MCF 10A (cell line): ENCODE measurements around the gene HAGH. TPM values are rescaled to one million over a fixed set of nuclear protein-coding genes. Genes with fewer than 3 reads are reported as not detected.

Source experiments
- BruUV-seq: library from RNA; stranded (reverse); fragments of 400-500 nt; replicated peaks from 2 replicates; lab custom pipeline; 2021; lab: Mats Ljungman, UMichigan
- CTCF ChIA-PET: fragments of 300-600 bp; sonication (Branson Sonifier 250); formaldehyde crosslinking; extraction: SDS; loops from one replicate; lab custom pipeline; 2021; ENCODE audit warnings: antibody characterized with exemption, inconsistent platforms; lab: Yijun Ruan, JAX
- POLR2A ChIA-PET: fragments of 300-600, 350-650 bp; sonication (Branson Sonifier 250); formaldehyde crosslinking; extraction: SDS; loops from one replicate; lab custom pipeline; 2020; ENCODE audit warnings: antibody characterized with exemption, inconsistent platforms; lab: Yijun Ruan, JAX
- DNase-seq: peaks from one replicate; pipeline ENCODE4 v3.0.0-alpha.2; 2018; ENCODE audit not compliant: unreplicated experiment
- H3K27ac Mint-ChIP-seq: one replicate; pipeline ENCODE4 v1.8.0; 2022; ENCODE audit warnings: mild to moderate bottlenecking, low read depth, mixed read lengths; ENCODE audit not compliant: unreplicated experiment
- H3K27me3 Mint-ChIP-seq: one replicate; pipeline ENCODE4 v1.8.0; 2022; ENCODE audit warnings: mixed read lengths; ENCODE audit not compliant: insufficient read depth, unreplicated experiment
- H3K36me3 Mint-ChIP-seq: one replicate; pipeline ENCODE4 v1.8.0; 2022; ENCODE audit warnings: mild to moderate bottlenecking, moderate library complexity, mixed read lengths; ENCODE audit not compliant: insufficient read depth, unreplicated experiment
- H3K4me1 Mint-ChIP-seq: one replicate; pipeline ENCODE4 v1.8.0; 2022; ENCODE audit warnings: mixed read lengths; ENCODE audit not compliant: insufficient read depth, unreplicated experiment
- H3K4me3 Mint-ChIP-seq: one replicate; pipeline ENCODE4 v1.8.0; 2022; ENCODE audit warnings: mild to moderate bottlenecking, moderate library complexity, mixed read lengths; ENCODE audit not compliant: unreplicated experiment
- H3K9me3 Mint-ChIP-seq: one replicate; pipeline ENCODE4 v1.8.0; 2022; ENCODE audit warnings: mixed read lengths; ENCODE audit not compliant: unreplicated experiment
- intact Hi-C: fragments of 100-400 bp; cut with micrococcal nuclease; formaldehyde crosslinking; loops from 2 replicates; pipeline ENCODE4 v1.14.1; 2022
- total RNA-seq: library from RNA; stranded (reverse); gene quantifications from 2 replicates; pipeline ENCODE4 v1.2.3, GENCODE V29; 2022
- TF ChIP-seq, protein P1 (sequence below): fragments of 200-600 bp; IDR thresholded peaks from one replicate; pipeline ENCODE4 v1.8.0; 2022; ENCODE audit warnings: antibody characterized with exemption, mild to moderate bottlenecking; ENCODE audit not compliant: unreplicated experiment

Gene HAGH
- total RNA-seq, 1 experiment from 2014 or later, result 44.5 TPM

DNA sequence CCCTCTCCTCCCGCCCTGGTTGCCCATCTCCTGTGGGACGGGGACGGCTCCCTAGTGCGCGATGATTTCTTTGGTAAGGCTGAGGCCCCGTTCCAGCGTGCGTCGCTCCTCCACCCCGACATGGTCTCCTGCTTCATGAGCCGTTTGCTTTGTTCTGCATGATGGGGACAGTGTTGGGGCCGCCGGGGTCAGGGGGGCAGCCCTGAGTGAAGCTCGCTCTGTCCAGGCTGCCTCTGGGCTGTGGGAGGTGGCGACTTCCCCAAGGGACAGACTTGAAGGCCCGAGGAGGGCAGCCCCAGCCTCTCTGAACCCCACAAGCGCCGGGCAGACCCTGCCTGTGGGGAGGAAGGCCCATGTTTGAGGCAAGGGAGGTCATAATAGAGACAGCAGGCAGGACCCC lies 67.7 kb downstream of the HAGH start:
- intact Hi-C loops, result no loop called here
- no TSS peak for BruUV-seq
- POLR2A ChIA-PET, result no interaction called here
- DNase-seq, result no peak
- CTCF ChIA-PET, result no interaction called here
- no peaks in the 10 kb centered on the region for H3K27me3 Mint-ChIP-seq
- no peak overlapping the region for H3K27ac Mint-ChIP-seq
- H3K4me1 Mint-ChIP-seq, result peaks cover 12% of the 10 kb centered on the region
- no peaks in the 10 kb centered on the region for H3K9me3 Mint-ChIP-seq
- no peak overlapping the region for H3K4me3 Mint-ChIP-seq
- H3K36me3 Mint-ChIP-seq, result peaks cover 38% of the 10 kb centered on the region
- TF ChIP-seq, protein P1, sequence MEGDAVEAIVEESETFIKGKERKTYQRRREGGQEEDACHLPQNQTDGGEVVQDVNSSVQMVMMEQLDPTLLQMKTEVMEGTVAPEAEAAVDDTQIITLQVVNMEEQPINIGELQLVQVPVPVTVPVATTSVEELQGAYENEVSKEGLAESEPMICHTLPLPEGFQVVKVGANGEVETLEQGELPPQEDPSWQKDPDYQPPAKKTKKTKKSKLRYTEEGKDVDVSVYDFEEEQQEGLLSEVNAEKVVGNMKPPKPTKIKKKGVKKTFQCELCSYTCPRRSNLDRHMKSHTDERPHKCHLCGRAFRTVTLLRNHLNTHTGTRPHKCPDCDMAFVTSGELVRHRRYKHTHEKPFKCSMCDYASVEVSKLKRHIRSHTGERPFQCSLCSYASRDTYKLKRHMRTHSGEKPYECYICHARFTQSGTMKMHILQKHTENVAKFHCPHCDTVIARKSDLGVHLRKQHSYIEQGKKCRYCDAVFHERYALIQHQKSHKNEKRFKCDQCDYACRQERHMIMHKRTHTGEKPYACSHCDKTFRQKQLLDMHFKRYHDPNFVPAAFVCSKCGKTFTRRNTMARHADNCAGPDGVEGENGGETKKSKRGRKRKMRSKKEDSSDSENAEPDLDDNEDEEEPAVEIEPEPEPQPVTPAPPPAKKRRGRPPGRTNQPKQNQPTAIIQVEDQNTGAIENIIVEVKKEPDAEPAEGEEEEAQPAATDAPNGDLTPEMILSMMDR, result no peak

- BruUV-seq, result no TSS peak
- no peak for DNase-seq
- no peaks in the 10 kb centered on the region for H3K9me3 Mint-ChIP-seq
- H3K4me1 Mint-ChIP-seq, result peaks cover 12% of the 10 kb centered on the region
- CTCF ChIA-PET, result interaction anchor here (0.5 to 0.8 kb wide), 2 partner anchors 16 to 66 kb away, joined by 3 read pairs; no protein-coding TSS in a partner anchor
- no peak overlapping the region for H3K27ac Mint-ChIP-seq
- peaks cover 41% of the 10 kb centered on the region for H3K36me3 Mint-ChIP-seq
- POLR2A ChIA-PET, result no interaction called here
- H3K4me3 Mint-ChIP-seq, result no peak overlapping the region
- TF ChIP-seq, protein P1, result no peak
- intact Hi-C loops, result no loop called here
- H3K27me3 Mint-ChIP-seq, result no peaks in the 10 kb centered on the region
These were observed 68.7 kb downstream of the HAGH start for GRCh38 chr16:1757714-1758461.

Other genes with a start within 250 kb of the HAGH start
- gene IFT140, start 214.8 kb downstream of the HAGH start, total RNA-seq, result 18.6 and 19.7 TPM in 2 replicates
- gene CRAMP1, start 214.5 kb downstream of the HAGH start, total RNA-seq, result 21.8 and 26.3 TPM in 2 replicates
- gene JPT2, start 148.5 kb downstream of the HAGH start, total RNA-seq, result 111 and 131 TPM in 2 replicates
- gene MAPK8IP3, start 120.6 kb downstream of the HAGH start, total RNA-seq, result 77.4 and 86.6 TPM in 2 replicates
- 44.0 and 44.8 TPM in 2 replicates for gene NME3, start 55.3 kb downstream of the HAGH start, total RNA-seq
- 20.6 TPM in 2 replicates for gene EME2, start 54.0 kb downstream of the HAGH start, total RNA-seq
- 82.2 and 102 TPM in 2 replicates for gene MRPS34, start 53.7 kb downstream of the HAGH start, total RNA-seq
- gene SPSB3, start 44.3 kb downstream of the HAGH start, total RNA-seq, result 21.6 and 22.2 TPM in 2 replicates
- gene NUBP2, start 43.9 kb downstream of the HAGH start, total RNA-seq, result 71.3 and 73.9 TPM in 2 replicates
- gene IGFALS, start 33.1 kb downstream of the HAGH start, total RNA-seq, result not detected in 2 replicates
- 18.4 and 21.4 TPM in 2 replicates for gene FAHD1, start 381 bp upstream of the HAGH start, total RNA-seq
- not detected in 2 replicates for gene MEIOB, start 45.3 kb upstream of the HAGH start, total RNA-seq
- not detected in 2 replicates for gene HS3ST6, start 91.6 kb upstream of the HAGH start, total RNA-seq
- 5.8 and 7.4 TPM in 2 replicates for gene MSRB1, start 116.4 kb upstream of the HAGH start, total RNA-seq
- gene RPL3L, start 127.9 kb upstream of the HAGH start, total RNA-seq, result not detected in 2 replicates
- 202 TPM in 2 replicates for gene NDUFB10, start 132.7 kb upstream of the HAGH start, total RNA-seq
- gene RPS2, start 138.0 kb upstream of the HAGH start, total RNA-seq, result 4,760 and 4,836 TPM in 2 replicates
- gene RNF151, start 140.0 kb upstream of the HAGH start, total RNA-seq, result 0.39 TPM in 1 of 2 replicates, not detected in the other
- 25.8 and 26.8 TPM in 2 replicates for gene TBL3, start 145.2 kb upstream of the HAGH start, total RNA-seq
- 1.1 TPM in 1 of 2 replicates, not detected in the other for gene NOXO1, start 154.6 kb upstream of the HAGH start, total RNA-seq
- gene GFER, start 157.4 kb upstream of the HAGH start, total RNA-seq, result 34.6 and 40.8 TPM in 2 replicates
- 0.68 and 1.1 TPM in 2 replicates for gene SYNGR3, start 163.1 kb upstream of the HAGH start, total RNA-seq
- 177 and 252 TPM in 2 replicates for gene ZNF598, start 183.0 kb upstream of the HAGH start, total RNA-seq
- gene NPW, start 193.0 kb upstream of the HAGH start, total RNA-seq, result 4.9 and 7.7 TPM in 2 replicates
- gene NHERF2, start 200.1 kb upstream of the HAGH start, total RNA-seq, result 8.5 and 14.5 TPM in 2 replicates
- 16.4 and 17.7 TPM in 2 replicates for gene NTHL1, start 221.0 kb upstream of the HAGH start, total RNA-seq
- 99.8 and 136 TPM in 2 replicates for gene TSC2, start 221.2 kb upstream of the HAGH start, total RNA-seq